Measurements from ENCODE around the gene ERC2. TPM values are rescaled to one million over a fixed set of nuclear protein-coding genes. Genes with fewer than 3 reads are reported as not detected.

Gene ERC2
- total RNA-seq, 1 donor from 2014 or later, result 0.76 TPM

DNA sequence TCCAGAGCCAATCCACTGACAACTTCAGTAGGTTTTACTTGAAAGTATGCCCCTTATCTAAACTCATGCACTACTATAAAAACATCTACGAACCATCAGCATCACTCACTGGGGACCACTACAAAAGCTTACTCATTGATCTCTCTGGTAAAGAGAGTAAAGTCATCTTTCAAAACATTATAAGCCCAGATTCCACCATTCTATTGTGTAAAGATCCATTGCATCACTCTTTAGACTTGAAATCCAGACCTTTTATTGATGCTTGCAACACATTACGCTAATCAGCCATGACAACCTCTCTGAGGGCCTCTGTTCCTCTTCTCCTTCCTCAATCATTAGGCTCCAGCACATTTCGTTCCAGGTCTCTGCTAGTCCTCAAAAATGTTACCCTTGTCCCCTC, 732.3 kb downstream of the ERC2 start:
- DNase-seq (ENCODE audit: missing footprints), result no peak
- no peak for ATAC-seq
- intact Hi-C loops (cut with DNase I), result no loop called here

- intact Hi-C loops (cut with DNase I), result no loop called here
- DNase-seq (ENCODE audit: missing footprints) (no peak), ATAC-seq (no peak)
These were observed 736.5 kb downstream of the ERC2 start for GRCh38 chr3:55731741-55732140.

- ATAC-seq (no peak), DNase-seq (ENCODE audit: missing footprints) (no peak)
- intact Hi-C loops (cut with DNase I), result no loop called here
These were observed 738.7 kb downstream of the ERC2 start for GRCh38 chr3:55729546-55729945.

- intact Hi-C loops (cut with DNase I), result no loop called here
- no peak for ATAC-seq
- DNase-seq (ENCODE audit: missing footprints), result no peak
These were observed 739.7 kb downstream of the ERC2 start for GRCh38 chr3:55728461-55729100.

DNA sequence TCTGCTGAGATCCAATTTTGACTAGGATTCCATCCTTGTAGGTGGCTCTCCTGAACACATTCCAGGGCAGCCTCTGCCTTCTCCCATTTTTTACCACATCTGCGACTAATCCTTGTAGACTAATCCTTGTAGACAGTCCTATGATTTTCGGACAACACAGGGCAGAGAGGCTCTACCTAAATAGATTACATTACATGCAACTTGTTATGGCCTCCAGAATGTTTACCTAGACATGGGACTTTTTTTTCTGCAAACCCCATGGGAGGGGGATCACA, 741.8 kb downstream of the ERC2 start:
- DNase-seq (ENCODE audit: missing footprints) (no peak), ATAC-seq (no peak)
- intact Hi-C loops (cut with DNase I), result no loop called here

- no peak for DNase-seq (ENCODE audit: missing footprints)
- ATAC-seq, result no peak
- intact Hi-C loops (cut with DNase I), result no loop called here
These were observed 742.4 kb downstream of the ERC2 start for GRCh38 chr3:55725681-55726500.

- intact Hi-C loops (cut with DNase I), result no loop called here
- ATAC-seq, result no peak
- no peak for DNase-seq (ENCODE audit: missing footprints)
These were observed 743.4 kb downstream of the ERC2 start for GRCh38 chr3:55724821-55725220.

GRCh38 chr3:55724407-55724784, 743.9 kb downstream of the ERC2 start:
- DNase-seq (ENCODE audit: missing footprints) (no peak), ATAC-seq (no peak)
- intact Hi-C loops (cut with DNase I), result no loop called here

DNA sequence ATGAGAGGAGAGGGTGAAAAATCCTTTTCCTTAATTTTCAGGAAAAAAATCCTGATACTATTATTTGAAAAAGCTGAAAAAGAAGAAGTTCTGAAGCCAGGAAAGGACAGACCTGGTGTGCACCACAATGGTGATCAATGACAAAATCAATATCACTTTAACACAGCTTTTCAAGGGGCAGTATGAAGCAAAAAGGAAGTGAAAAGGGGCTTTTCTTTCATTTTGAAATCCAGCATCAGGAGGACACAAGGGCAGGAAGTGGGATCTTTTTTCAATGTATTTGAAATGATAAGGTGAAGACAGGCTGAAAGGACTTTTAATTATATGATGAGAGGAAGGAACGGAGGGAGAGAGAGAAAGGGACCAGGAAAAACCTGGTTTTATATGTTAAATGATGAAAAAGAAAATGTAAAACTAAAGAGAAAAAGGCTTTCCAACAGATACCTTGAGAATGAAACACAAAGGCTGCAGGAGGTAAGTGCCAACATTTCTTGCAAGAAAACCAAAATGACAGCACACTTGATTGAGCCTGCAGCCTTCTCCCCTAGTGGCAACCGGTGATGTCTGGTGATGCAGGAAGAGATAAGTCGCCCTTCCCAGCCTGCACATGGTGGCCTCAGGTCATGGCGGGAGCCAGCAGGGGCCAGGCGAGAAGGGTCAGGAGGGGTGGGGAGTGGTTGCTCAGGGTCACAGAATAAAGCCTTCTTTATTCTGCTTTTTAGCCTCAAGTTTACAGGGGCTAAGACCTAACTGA, 744.4 kb downstream of the ERC2 start:
- no peak for DNase-seq (ENCODE audit: missing footprints)
- ATAC-seq, result no peak
- intact Hi-C loops (cut with DNase I), result no loop called here

DNA sequence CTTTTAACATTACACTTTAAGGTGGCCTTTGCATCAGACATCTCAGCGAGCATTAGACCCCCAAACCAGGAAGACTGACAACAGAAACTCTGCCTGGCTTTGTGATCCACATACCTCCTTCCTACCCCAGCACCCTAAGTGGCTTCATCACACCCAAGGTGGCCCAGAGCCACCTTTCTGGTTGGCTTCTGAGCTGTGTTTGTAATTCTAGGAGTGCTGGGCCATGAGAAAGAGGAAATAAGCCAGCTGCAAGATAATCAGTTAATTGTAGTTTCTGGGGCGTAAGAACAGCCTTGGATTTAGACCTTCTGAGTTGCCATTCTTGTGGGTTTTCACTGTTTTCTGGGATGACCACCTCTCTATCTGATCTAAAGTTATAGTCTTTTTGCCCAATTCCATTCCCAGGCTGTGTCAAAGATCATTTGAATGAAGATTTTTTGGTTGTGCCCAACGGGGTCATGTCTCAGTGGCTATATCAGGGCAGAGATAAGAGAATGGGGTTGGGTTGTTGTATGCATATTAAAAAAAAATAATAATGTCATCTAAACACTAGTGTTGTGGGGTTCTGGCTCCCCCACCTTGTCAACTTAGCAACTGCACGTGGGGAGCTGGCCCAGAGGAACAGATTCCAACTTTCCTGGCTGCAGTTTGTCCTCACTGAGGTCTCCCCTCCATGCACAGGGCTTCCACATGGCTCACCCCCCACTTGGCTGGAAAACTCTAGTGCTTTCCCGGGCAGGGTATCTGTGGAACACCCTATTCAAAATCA, 746.4 kb downstream of the ERC2 start:
- ATAC-seq (peak; percentile 20), DNase-seq (ENCODE audit: missing footprints) (no peak)
- intact Hi-C loops (cut with DNase I), result loop anchor here (2.0 kb wide), 1 partner anchor 237 kb away; no protein-coding TSS in a partner anchor

- DNase-seq (ENCODE audit: missing footprints) (no peak), ATAC-seq (peak; percentile 62)
- intact Hi-C loops (cut with DNase I), result loop anchor here (2.0 kb wide), 1 partner anchor 236 kb away; no protein-coding TSS in a partner anchor
These were observed 747.7 kb downstream of the ERC2 start for GRCh38 chr3:55720614-55721013.

- ATAC-seq (no peak), DNase-seq (ENCODE audit: missing footprints) (no peak)
- intact Hi-C loops (cut with DNase I), result no loop called here
These were observed 748.8 kb downstream of the ERC2 start for GRCh38 chr3:55719508-55719907.

DNA sequence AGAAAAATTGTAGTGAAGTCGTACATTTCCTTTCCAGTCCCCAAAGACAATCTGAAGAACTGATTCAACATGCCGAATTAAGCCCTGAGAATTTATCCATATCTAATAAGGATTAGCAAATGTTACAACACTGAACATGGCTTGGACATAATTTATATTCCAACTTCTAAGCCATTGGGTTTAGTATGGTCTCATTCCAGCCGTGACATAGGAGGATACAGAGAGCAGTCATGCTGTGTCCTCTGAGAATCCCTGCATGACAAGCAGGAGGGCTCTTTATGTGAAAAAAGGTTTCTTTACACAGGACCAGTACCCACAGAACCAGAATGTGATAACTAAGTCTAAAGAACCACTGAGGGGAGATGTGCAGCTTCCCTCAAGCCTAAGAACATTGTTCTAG, 749.3 kb downstream of the ERC2 start:
- no peak for ATAC-seq
- intact Hi-C loops (cut with DNase I), result no loop called here

GRCh38 chr3:55718521-55718921, 749.7 kb downstream of the ERC2 start:
- DNase-seq (ENCODE audit: missing footprints), result no peak
- no peak for ATAC-seq
- intact Hi-C loops (cut with DNase I), result no loop called here

More for the DNA sequence above, 749.3 kb downstream of the ERC2 start:
- no peak for DNase-seq (ENCODE audit: missing footprints)

DNA sequence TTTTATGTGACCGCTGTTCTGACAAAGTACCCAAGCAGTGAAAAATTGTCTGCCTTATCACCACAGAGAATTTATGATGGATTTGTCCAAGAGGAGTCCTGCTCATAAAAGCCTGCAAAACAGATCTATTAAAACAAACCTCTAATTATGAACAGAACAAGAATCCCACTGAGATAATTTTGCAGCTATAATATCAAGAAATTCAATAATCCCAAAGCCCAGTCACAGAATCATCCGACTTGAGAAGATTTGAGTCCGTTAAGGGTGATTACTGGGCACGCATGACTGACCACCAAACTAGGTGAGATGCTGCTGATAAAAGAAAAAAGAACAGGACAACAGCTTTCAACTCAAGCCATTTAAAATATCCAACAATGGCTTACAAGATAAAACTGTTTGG, 750.2 kb downstream of the ERC2 start:
- intact Hi-C loops (cut with DNase I), result no loop called here
- DNase-seq (ENCODE audit: missing footprints) (no peak), ATAC-seq (no peak)

DNA sequence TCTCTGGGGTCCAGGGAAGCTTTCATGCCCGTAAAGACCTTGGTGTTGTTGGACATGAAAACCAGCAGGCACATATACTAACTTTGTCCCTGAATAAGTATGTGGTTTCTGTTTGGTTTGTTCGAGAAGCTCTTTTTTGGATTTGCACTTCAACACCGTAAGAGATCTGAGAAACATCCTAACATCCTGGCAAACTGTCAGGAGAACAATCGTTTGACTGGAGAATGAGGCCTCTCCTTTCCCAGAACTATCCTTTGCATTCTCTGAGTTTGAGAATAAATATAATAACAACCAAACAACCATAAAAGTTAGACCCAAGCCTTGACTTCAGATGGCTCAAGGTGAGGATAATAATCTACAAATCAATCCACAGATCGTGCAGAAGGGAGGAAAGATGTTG, 750.8 kb downstream of the ERC2 start:
- intact Hi-C loops (cut with DNase I), result no loop called here
- DNase-seq (ENCODE audit: missing footprints) (no peak), ATAC-seq (no peak)

- no peak for DNase-seq (ENCODE audit: missing footprints)
- ATAC-seq, result no peak
- intact Hi-C loops (cut with DNase I), result no loop called here
These were observed 751.5 kb downstream of the ERC2 start for GRCh38 chr3:55716611-55717225.

DNA sequence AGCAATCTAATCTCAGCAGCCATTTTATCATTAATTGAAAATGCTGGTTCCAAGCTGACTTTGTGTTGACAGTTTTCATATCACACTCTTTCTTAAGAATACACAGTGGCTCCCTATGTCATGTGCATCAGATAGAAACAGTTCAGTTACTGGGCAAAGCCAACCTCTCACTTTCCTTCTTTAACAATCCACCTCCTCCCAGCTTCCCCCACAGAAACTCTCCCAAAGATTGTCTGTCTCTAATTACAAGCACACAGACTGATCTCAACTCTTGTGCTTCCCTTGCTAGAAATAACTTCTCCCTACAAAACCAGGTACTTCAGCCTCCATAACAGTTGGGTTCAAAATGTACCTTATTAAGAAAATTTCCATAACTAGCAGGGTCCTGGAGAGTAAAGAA, 752.2 kb downstream of the ERC2 start:
- intact Hi-C loops (cut with DNase I), result no loop called here
- DNase-seq (ENCODE audit: missing footprints), result no peak
- no peak for ATAC-seq

DNA sequence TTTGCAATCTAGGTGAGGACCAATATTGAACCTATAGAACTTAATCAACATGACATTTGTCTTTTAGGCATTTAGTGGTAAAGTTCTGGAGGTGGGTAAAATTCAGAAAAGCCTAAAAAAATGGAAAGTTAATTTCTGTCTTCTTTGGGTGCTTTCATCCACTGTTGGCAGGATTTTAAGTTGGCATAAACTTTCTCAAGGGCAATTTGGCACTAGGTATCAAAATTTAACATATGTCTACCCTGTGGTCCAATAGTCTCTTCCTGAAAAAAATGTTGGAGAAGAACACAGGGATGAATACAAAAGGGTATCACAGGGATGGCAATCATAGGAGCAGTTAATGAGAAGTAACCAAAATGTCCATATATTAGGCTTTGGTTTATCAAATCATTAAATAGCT, 754.2 kb downstream of the ERC2 start:
- DNase-seq (ENCODE audit: missing footprints) (no peak), ATAC-seq (no peak)
- intact Hi-C loops (cut with DNase I), result no loop called here

Measured in Right ventricle myocardium inferior (tissue), 1 donor.